HG03558 (cell line): ENCODE data around the gene OSBPL9.

ENCODE experiments used
- ATAC-seq: cut with Tn5 transposase; IDR thresholded peaks from one replicate; pipeline ENCODE4 v1.9.1; 2021; ENCODE audit warnings: moderate number of reproducible peaks; ENCODE audit not compliant: unreplicated experiment; ENCODE audit errors: extremely low read depth

The OSBPL9 gene

DNA sequence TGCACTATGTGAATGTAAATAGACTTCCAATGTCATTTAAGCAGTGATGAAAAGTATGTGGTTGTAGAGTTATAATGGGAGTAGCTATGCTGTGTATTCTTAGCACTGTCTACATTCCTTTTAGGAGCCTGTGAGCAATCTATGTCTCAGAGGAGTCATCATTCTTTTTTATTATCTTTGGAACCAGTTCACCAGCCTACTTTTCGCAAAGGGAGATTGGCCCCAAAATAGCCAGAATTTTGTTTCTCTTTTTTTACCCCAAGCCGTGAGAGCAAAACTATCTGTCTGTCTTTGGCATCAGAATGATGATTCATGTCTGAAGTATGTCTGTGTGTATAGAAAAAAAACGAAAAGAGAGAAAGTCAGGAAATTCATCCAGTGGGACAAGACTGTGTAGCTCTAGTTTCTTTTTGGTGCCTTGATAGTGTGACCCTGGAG lies 44.2 kb downstream of the OSBPL9 start:
- no peak for ATAC-seq

DNA sequence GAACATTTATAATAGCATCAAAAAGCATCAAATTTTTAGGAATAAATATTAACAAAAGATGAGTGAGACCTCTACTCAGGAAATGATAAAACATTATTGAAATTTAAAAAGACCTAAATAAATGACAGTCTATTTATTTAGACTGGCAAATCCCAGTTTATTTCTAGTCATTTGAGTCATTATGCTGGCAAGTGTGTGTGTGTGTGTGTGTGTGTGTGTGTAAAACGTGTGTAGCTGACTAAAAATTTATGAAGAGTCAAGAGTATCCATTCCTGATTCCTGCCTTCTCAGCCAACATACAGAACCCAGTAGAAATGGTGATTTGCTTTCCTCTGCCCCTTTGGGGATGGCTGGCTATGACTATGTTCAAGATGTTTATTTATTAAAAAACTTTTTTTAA lies 46.2 kb downstream of the OSBPL9 start:
- no peak for ATAC-seq

DNA sequence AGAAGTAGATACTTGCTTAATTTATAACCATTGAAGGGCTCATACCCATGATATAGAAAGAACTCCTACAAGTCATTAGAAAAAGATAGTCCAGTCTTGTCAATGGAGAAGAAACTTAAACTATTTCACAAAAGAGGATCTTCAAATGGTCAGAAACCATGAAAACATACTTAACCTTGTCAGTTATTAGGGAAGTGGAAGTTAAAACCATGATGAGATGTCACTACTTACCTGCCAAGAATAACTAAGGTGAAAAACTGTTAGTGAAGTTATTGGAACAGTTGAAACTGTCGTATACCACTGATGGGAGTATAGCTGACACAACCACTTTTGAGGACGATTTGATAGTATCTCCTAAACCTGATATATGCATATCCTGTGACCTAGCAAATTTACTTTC lies 46.8 kb downstream of the OSBPL9 start:
- no peak for ATAC-seq

DNA sequence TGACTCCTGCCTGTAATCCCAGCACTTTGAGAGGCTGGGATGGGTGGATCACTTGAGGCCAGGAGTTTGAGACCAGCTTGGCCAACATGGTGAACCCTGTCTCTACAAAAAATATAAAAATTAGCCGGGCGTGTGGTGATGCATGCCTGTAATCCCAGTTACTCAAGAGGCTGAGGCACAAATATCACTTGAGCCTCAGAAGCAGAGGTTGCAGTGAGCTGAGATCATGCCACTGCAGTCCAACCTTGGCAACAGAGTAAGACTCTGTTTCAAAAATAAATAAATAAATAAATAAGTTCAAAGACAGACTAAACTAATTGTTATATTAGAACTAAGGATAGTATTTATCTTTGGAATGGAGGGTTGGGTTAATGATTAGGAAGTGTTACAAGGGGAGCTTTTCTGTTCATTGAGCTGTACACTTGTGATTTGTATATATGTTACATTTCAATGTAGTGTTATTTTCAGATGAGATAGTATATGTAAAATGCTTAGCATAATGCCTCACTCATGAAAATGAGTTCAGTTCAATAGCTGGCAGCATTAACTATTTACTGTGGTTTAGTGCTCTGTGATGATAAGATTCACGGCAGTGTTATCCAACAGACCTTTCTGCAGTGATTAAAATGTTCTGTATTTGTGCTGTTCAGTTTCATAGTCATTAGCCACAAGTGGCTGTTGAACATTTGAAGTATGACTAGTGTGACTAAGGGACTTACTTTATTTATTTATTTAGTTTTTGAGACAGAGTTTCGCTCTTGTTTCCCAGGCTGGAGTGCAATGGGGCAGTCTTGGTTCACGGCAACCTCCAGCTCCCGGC lies 47.7 kb downstream of the OSBPL9 start:
- no peak for ATAC-seq

DNA sequence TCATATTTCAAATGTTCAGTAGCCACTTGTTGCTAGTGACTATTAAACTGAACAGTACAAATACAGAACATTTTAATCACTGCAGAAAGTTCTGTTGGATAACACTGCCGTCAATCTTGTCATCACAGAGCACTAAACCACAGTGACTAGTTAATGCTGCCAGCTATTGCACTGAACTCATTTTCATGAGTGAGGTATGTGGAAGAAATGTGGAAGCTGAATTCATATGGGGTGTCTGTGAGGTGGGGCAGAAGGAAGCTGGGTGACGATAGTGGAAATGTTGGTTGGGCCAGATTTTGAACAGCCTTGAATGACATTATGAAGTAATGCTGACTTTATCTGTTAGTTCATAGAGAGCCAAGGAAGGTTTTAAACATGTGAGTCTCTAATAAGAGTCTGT lies 49.6 kb downstream of the OSBPL9 start:
- ATAC-seq = no peak

DNA sequence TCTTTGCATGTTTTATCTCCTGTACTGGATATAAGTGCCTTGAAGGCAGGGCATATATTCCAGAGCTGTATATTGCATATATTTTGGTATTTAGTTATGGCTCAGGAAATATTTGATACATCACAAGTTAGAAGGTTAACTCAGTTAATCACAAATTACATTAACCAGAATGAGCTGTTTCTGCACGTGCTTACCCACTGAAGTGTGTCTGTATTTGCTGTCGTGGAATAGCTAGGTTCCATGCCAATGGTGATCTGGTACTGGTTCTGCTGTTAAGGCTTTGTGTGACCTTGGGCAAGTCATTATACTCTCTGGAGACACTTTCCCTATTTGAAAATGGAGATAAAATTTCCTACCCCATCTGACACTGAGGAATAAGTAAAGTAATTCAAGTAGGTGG lies 50.7 kb downstream of the OSBPL9 start:
- ATAC-seq = no peak

DNA sequence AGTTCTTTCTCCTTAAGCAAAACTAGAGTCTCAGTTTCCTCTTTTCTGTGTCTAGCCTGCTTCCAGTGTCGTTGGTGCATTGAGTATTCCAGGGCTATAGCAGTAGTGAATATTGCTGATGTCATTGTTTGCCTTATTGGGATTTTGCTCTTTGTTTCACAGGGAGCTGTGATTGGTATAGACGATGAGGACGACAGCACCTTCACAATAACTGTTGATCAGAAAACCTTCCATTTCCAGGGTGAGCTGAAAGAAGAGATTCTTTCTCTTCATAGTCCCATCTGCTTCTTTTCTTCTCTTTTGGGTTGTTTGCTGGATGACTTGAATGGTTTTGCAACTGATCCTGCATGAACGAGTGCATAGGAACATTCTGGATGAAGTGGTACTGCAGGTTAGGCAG lies 52.4 kb downstream of the OSBPL9 start:
- no peak for ATAC-seq

DNA sequence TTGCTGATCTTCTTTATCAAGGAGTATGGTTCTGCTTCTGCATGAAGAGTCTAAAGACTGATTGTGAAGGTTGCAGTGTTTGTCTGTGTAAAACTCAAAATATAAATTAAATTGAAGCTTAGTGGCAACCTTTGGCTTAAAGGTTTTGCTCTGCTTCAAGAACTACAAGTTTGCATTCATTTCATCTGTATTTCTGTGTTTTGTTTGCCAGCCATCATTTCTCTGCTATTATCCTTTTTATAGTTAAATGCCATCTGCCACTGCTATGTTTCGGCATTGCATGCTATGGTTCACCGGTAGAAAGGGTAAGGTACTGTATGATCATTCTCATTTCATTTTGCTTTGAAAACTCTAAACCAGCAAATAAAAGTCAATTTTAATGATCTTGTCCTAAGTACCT lies 52.9 kb downstream of the OSBPL9 start:
- no peak for ATAC-seq

DNA sequence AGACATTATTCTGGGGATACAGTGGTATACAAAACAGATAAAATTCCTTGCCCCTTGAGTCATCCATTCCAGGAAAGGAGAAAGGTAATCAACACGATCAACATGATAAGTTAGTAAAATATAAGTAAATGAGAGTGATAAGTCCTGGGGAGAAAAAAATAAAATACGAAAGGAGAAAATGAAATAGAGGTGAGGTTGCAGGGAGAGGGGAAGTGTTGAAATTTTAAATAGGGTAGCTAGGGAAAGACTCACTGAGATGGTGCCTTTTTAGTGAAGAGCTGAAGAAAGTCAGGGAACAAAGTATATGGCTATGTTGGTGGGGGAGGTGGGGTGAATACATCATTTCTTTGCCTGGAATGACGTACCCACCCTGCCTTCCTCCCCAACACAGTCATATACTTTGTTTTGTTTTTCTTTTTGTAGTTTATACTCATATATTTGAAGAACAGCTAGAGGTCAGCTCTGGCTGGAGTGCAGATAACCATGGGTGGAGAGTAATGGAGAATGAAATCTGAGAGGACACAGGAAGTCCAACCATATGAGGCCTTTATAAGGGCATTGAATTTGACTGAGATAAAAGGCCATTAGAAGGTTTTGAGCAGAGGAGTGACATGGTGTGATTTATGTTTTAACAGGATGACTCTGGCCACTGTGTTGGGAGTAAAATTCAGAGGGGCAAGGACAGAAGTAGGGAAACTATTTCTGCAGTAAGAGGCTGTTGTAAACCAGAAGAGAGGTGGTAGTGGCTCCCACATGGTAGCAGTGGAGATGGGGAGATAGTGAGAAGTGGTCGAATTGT lies 54.8 kb downstream of the OSBPL9 start:
- no peak for ATAC-seq

DNA sequence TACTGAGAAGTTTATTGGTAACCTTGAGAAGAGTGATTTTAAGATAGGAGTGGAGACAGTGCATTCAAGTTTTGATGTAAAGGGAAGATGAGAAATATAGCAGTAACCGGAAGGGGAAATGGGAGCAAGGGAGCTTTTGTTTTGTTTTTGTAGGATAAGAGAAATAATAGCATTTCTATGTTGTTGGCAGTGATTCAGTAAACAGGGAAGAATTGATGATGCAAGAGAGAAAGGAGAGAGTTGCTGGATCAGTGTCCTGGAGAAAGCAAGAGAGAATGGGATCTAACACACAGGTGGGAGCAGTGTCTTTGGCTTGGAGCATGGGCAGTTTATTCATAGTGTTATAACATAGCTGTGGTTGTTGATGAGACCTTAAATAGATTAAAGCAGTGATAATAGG lies 56.4 kb downstream of the OSBPL9 start:
- no peak for ATAC-seq

DNA sequence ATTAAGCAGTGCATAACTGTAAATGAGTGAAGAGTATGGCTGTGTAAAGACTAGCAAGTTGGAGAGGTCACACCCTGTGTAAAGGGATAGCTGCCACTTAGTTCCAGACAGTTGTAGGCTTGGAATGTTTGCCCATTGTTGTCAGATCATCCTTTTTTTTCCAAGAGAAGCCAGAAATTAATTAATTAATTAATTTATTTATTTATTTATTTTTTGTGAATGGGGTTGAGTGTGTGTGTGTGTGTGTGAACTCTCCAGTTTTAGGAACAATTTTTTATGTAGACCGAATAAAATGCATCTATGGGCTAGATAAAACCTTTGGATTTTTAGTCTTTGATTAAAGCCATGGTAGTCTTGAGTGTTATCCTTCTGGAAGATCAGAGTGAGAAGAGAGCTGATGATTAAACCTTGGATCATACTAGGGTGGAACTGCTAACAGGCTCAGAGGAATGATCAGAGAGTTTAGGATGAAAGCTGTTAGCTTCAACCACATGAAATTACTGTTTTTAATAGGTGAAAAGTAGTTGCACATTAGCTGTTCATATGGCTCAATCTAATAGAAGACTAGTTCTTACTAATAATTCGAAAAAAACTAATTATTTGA lies 58.4 kb downstream of the OSBPL9 start:
- no peak for ATAC-seq

DNA sequence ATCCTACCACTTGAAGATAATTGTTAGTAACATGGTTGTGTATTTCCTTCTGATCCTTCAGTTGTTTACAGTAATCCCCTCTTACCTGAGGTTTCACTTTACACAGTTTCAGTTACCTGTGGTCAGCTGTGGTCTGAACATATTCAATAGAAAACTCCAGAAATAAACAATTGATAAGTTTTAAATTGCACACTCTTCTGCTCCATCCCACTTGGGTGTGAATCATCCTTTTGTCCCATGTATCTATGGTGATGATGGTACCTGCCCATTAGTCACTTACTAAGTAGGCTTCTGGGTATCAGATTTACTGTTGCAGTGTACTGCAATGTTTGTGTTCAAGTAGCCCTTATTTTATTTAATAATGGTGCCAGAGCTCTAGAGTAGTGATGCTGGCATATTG lies 62.5 kb downstream of the OSBPL9 start:
- ATAC-seq = no peak

DNA sequence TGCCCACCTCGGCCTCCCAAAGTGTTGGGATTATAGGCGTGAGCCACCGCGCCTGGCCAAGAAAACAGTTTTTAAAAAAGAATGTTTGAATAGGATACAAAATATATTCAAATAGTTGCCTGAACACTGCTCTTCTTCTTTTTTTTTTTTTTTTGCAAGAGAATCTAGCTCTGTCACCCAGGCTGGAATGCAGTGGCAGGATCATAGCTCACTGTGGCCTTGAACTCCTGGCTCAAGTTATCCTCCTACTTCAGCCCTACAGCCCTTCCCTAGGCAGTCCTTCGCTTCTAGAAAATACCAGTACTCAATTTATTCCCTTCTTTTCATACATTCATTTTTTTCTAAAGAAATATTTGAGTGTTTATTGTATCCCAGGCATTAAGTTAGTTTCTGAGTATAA lies 67.9 kb downstream of the OSBPL9 start:
- no peak for ATAC-seq

DNA sequence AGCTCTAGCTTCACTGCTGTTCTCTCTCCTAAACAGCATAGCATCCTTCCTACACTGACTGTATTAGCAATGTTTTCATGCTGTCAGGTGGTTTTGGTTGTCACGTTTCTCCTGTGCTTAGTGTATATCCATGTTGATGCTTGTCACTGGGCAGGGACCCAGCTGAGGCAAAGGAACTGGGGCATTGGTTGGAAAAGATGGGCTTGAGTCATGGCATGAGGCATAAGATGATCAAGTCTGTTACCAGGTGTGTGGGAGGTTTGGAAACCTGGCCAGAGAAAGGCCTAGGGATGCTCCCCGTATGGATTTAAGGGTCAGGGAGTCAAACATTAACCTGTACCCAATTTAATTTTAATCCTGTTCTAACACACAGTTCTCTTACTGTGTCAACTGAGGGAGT lies 69.6 kb downstream of the OSBPL9 start:
- ATAC-seq = no peak

DNA sequence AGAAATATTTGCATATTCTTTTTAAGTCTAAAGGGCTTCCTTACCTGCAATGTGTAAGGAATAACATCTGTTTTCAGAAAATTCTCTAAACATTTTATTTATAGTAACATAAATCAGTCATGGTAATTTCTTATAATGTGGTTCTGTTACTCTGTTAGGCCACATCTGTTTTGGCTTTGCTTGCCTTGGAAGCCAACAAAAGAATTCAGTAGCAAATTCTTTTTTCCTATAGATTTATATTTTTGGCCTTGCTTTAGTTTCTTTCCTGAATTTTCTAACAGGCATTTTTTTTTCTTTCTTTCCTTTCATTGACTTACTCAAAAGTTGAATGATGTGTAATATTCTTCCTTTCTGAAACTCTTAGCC lies 72.2 kb downstream of the OSBPL9 start:
- ATAC-seq = no peak

DNA sequence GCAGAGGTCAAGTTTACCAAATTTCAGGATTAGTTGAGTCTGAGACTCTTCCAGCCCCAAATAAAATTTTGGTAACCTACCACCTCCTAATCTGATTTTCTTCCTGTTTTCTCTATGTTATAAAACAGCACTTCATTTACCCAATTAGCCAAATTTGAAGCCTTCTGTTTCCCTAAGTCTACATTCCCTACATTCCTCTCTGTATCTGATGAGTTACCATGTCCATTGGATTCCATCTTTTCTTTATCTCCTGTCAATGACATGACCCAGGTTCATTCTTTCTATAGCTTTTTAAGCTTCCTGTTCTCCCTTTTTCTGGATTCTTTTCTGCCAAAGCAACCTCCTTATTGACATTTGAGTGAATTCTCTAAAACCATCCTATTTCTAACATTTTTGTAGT lies 72.8 kb downstream of the OSBPL9 start:
- ATAC-seq = no peak

DNA sequence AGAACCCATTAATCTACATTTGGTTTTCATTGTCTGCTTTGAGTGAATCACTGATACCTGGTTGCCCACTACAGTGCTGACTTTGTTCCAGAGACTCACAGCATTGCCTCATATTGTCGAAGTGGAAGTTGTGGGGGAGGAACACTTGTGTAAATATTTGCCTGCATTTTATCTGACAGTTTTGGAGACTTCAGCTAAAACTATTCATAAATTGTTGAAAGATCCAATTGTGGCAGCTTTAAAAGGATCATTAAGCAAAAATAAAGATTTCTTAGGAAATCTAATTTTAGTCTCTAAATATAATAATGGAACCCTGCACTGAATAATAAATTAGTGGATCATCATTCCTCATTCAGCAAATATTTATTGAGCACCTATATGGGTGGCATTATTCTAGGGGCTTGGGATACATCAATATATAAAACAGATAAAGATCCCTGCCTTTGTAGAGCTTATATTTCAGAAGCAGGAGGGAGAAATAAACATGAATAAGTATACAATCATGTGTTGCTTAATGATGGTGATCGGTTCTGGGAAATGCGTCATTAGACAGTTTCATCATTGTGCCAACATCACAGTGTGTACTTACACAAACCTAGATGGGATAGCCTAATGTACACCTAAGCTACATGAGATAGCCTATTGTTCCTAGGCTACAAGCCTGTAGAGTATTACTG lies 73.5 kb downstream of the OSBPL9 start:
- ATAC-seq = no peak

DNA sequence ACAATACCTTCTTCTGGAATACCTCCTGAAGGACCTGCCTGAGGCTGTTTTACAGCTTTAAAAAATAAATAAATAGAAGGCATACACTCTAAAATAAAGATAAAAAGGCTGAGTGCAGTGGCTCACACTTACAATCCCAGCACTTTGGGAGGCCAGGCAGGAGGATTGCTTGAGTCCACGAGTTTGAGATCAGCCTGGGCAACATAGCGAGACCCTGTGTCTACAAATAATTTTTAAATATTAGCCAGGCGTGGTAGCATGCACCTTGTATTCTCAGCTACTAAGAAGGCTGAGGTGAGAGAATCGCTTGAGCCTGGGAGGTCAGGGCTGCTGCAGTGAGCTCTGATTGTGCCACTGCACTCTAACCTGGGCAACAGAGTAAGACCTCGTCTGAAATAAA lies 75.0 kb downstream of the OSBPL9 start:
- ATAC-seq = no peak

DNA sequence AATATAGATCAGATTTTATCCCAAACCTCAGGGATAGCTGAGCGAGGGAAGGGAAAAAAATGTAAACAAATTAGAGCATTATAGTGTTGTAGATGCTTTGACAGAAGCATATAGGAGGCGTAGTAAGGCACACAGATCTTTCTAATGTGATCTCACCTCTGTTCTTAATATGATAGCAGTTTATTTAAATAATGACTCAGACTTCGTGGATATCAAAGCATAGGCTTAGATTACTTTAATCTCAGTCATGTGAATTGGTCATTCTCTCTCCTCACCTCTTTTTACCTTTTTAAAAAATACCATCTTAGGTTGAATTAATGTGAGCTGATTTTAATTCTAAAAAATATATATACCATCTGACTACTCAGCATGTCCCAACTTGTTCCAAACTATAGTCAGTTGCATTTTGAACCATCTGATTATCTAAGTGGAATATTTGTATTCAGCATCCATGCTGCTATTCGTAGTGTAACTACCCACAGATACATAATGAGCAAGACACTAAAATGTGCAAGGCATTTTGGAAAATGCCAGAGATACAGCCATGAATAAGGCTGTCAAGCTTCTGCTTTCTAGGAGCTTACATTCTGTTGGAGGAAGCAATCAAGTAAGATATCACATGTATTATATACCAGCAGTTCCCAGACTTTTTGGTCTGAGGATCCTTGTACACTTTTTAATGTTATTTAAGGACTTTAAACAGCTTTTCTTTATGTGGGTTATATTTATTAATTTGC lies 76.7 kb downstream of the OSBPL9 start:
- ATAC-seq = no peak

DNA sequence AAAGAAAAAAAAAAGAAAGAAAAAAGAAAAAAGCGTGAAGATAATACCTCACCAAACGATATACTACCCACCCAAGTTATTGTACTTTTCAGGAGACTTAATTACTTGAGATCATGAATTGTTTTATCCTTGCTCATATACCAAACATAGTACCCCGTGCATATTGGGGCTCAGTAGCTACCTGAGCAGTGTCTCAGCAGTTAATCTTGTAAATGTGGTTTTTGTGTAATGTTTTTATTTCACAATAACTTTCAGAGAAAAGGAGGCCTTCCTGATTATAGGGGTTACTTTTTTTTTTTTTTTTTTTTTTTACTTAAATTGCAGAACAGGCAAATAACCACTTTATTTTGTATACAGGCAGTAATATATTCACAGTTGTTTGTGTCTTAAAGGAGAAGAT lies 80.3 kb downstream of the OSBPL9 start:
- no peak for ATAC-seq
